HG02981 (cell line): ENCODE results near the gene ACSL5.
"Not testable (repeated sequence)": the region's sequence is repeated elsewhere in the genome, so short reads cannot be mapped to it uniquely, and the experiment has no call there.

ENCODE experiments used
- ATAC-seq: cut with Tn5 transposase; IDR thresholded peaks from one replicate; pipeline ENCODE4 v1.9.1; 2021; ENCODE audit warnings: mild to moderate bottlenecking, moderate library complexity; ENCODE audit not compliant: unreplicated experiment

The ACSL5 gene

DNA sequence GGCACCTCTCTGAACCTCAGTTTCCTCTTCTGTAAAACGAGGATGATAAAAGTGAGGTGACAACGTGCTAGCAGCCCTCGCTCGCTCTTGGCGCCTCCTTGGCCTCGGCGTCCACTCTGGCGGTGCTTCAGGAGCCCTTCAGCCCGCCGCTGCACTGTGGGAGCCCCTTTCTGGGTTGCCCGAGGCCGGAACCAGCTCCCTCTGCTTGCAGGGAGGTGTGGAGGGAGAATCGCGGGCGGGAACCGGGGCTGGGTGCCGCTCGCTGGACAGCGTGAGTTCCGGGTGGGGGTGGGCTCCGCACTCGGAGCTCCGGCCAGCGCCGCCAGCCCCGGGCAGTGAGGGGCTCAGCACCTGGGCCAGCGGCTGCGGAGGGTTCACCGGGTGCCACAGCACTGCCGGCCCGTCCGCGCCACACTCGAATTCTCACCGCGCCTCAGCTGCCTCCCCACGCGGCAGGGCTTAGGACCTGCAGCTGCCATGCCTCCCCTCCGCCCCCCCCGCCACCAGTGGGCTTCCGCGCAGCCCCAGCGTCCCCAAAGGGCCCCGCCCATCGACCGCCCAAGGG is 24.3 kb upstream of the ACSL5 start:
- ATAC-seq, result no peak

DNA sequence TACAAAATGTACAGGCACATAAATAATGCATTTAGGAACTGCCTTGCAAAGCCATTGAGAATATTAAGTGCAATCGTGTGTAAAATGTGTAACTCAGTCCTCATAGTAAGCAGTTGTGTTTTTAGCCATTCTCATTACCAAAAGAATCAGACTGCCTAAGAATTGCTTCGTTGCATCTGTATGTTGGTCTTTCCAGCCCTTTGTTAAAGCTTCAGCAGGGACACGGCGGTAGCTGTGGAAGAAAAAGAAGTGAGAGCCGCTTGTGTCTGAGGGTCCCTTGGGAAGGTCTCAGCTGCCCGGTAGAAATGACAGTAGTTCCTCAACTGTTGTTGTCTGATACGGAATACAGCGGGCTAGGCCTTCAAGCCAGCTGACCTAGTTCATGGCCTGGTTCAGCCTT is 22.8 kb upstream of the ACSL5 start:
- ATAC-seq, result no peak

DNA sequence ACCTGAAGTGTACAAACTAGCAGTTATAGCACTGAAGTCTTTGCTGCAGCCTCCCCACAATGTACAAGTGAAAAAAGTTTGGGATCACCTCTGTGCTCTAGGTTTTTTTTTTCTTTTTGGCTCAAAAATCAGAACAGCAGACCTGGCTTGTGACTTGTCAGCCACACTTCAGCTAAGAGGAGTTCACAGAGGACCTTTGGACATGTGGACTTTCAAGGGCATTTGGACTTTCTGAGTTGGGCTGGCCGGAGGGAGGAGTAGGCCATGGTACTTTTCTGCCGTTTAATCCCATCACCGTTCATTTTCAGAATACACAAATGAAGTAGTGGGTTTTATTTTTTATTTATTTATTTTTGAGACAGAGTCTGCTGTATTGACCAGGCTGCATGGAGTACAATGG is 21.9 kb upstream of the ACSL5 start:
- no peak for ATAC-seq

DNA sequence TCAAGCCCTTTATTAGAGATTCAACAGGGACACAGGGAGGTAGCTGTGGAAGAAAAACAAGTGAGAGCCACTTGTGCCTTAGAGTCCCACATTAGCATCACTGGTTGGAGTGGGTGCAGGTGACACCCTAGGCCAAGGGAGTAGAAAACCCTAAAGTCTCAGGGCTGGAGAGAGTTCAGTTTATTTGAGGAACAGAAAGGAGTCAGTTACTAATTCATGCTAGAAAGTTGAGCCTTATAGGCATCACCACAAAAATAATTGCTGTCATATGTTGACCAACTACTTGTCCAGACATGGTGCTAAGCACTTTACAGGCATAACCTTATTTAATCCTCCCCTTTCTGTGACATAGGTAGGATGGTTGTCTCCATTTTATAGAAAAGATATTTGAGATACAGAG is 20.9 kb upstream of the ACSL5 start:
- ATAC-seq, result no peak

DNA sequence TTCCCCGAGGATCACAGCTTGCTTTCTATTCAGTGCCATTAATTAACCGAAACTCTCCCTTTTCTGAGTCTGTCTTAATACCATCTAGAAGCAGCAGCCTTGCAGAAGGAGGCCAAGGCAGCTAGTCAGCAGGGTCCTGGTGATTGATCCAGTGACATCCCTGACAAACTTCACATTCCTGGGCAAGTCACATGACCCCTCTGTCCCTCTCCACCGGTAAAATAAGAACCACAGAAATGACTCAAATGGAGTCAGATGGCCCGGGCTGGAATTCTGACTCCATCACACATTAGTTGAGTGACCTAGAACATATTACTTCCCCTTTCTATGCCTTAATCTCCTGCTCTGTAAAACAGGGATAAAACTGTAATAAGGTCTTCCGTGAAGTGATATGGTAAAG is 17.2 kb upstream of the ACSL5 start:
- no peak for ATAC-seq

DNA sequence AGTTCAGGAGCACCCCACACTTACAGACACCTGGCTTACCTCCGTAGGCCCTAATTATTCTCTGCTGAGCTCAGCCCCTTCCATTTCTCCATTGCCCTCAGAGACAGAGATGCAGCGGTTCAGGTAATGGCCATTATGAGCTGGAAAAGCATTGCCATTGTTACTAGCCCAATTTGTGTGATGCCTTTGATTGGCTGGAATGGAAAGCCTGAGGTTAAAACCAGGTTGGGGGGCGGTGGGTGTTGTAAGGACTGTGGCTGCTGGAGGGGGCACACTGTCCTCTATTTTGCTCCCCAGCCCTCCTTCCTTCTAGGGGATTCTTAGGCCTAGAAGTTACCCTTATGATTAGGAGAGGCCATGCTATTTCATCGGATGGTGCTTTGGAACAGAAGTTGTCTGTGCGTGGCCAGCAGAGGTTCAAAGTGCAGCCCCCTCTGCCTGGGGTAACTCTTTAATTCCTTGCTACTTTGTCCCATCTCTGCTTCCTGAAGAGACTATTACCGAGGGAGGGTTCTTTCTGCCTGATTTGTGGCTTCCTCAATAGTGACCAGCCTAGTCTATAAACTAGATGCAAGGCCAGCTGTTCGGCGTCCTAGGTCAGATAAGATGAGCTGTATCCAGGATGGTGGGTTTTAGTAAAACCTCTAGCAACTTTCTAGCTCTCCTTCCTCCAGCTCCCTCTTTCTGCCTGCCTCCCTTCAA is 14.2 kb upstream of the ACSL5 start:
- ATAC-seq, result no peak

DNA sequence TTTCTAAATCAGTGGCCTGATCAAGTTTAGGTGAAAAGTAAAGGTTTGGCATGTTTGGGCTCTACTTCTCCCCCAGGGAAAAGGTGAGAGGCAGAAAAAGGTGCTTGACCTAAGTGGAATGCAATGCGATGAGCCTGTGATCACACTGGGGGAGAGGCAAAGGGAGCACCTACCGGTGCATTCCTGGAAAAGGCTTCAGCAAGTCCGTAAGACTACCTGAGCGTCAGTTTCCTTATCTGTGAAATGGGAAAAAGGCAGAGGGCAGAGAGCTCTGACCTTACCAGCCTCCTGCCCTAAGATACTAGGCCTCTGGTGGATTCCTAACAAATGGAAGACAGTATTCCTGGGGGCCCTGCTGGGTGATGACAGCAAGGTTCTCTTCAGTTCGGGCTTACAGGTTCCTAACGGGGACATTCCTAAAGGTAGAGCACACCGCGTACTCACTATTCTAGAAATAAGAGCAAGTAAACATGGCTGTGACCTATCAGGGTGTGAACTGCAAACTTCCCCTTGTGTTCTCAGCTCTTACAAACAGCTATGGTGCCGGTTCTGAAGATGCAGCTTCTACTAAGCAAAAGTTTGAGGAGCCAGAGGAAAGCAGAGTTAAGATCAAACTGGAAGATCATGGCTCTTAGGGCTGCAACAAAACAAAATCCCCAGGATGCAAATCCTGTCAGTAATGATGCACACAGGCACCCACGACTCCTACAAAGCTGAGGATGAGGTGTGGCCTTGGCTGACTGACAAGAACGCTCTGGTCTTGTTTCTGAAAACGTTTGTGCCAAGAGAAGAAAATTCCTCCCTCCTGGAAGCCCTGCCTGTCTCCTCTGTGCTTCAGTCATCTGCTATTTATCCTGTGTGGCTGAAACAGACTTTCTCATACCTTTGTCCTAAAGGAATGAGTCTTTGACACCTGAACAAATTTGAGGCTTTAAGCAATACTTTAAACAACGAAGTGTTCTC is 13.3 kb upstream of the ACSL5 start:
- no peak for ATAC-seq

DNA sequence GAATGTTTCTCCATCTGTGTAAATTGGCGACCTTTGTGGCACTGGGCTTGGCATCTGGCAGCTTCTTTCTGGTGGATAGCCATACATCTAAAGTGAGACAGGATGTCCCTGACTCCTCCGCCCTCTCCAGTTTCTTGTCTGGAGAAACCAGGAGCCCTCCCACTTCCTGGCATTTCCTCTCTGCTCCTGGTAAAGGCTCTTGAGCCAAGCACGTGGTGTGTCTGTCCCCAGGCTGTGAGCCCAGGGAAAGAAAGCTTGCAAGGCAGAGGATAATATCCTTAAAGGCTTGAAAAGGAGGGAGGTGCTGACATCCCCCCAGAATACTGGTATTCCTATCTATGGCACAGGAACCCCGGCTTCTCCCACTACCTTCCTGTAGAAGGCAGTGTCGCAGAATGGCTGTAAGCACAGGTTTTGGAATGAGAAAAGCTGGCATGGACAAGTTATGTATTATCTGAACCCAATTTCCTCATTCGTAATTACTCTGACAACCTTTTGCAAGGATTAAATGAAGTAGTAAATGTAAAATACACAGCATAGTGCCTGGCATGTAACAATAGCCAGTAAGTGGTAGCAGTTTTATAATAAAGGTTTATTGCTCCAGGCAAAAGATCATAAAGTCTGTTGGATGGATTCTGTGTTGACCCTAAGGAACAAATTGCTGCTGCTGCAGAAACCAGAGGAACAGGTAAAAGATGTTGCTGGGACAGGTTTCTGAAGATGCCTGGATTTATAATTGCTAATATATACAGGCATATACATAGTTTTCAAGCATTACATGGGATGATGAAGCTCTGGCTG is 11.8 kb upstream of the ACSL5 start:
- ATAC-seq, result no peak

DNA sequence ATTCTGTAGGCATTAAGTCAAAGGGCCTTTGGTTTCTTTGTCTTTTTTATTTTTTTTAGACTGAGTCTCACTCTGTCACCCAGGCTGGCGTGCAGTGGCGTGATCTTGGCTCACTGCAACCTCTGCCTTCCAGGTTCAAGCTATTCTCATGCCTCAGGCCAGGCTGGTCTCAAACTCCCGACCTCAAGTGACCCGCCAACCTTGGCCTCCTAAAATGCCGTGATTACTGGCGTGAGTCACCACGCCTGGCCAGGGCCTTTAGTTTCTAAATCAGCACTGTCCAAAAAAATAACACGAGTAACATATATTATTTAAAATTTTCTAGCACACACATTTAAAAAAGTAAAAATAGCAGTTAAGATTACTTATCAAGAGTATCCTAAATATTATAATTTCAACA is 11.1 kb upstream of the ACSL5 start:
- no peak for ATAC-seq

DNA sequence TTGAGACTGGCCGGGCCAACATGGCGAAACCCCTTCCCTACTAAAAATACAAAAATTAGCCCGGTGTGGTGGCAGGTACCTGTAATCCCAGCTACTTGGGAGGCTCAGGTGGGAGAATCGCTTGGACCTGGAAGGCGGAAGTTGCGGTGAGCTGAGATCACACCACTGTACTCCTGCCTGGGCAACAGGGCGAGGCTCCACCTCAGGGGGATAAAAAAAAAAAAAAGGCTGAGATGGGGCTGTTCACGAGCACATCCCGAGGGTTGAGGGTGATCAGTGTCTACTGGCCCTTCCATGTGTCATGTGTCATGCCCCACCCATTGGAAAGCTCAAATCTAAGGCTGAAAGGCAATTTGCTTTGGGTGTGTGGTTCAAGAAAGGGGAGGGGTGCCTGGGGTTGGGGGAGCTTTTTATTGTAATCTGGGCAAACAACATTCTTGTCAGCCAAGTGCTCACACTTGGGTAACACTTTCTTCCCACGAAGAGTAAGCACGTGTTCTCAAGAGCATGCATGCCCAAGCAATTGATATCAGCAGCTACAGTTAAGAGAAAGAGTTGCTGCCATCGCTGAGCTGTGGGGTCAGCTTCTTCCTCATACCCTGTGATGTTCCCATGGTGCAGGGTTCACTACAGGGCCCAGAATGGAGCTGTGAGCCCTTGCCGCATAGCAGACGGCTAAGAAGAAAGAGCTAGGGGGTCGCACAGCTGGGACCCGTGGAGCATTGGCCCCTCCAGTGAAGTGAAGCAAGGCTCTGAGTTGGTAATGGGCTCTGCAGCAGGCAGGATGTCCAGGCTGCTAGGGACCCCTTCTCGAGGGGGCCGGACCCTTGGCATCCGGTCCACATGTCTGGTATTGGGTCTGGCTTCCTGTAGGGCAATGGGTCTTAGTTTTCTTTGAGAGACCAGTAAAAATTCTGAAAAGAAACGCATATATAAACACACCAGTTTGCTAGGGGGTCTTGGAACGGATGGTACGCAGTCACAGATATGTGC is 9.9 kb upstream of the ACSL5 start:
- no peak for ATAC-seq

DNA sequence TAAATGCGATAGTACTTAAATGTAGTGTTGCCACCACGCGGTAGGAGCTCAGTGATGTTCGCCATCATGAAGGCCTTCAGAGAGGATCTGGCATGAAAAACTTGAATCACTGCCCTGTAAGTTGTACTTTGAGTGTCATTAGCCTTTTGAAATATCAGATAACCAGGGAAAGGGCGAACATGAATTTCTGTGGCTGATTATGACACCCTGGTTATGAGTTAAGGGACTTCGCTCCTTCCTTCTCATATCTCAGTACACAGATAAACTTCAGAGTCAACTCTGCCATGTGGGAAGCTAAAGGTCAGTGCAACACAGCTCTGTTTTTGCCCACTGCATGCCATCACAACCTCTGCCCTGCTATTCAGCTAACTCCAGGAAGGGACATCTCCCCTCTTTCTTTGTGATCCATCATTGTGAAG is 8.9 kb upstream of the ACSL5 start:
- no peak for ATAC-seq

DNA sequence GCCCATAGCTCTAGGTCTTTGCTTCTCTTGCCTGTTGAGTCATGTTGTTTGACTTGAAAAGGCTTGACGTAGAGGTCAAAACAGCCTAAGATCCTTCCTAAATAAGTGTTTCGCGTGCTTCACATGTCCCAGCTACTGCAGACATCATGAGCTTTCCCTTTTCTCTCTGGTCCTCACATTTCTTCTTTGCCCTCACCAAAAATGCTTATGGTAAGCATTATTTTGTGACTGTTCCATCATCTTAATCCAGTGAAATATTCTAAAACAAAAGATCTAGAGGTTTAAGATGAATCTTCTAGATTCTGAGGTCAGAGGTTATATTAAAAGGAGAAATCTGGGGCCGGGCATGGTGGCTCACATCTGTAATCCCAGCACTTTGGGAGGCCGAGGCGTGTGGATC is 8.5 kb upstream of the ACSL5 start:
- ATAC-seq, result no peak

DNA sequence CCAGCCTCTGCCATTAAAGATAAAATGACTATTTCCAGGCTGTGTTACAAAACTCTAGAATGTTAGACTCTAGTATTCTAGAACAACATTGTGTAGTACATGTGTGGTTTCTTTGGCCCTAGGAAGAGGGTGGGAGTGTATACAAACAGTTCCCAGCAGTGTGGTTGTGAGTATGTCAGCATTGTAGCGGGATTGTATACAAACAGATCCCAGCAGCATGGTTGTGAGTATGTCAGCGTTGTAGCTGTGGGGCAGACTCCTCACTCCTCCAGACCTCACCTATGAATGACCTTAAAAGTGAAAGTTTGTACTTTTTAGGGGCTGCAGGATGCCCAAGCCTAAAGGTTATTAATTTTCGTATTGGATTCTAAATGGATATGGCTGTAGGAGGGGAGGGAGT is 6.9 kb upstream of the ACSL5 start:
- no peak for ATAC-seq

DNA sequence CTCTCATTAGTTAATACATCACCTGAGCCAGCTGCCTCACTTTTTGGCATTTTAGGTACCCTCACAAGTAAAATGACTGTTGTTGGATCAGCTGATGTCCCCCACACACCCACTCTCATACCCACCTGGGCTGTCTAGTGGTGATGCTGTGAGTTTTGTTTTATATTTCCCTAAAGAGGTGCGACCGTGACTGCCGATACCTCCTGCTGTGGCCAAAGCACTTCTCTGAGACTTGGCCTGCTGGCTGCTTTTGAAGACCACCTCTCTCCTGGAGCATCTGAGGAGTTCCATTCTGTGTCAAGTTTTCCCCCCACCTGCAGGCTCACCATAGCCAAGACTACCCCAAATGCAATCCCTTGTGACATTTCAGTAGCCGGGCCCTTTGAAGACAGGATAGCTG is 6.4 kb upstream of the ACSL5 start:
- no peak for ATAC-seq

DNA sequence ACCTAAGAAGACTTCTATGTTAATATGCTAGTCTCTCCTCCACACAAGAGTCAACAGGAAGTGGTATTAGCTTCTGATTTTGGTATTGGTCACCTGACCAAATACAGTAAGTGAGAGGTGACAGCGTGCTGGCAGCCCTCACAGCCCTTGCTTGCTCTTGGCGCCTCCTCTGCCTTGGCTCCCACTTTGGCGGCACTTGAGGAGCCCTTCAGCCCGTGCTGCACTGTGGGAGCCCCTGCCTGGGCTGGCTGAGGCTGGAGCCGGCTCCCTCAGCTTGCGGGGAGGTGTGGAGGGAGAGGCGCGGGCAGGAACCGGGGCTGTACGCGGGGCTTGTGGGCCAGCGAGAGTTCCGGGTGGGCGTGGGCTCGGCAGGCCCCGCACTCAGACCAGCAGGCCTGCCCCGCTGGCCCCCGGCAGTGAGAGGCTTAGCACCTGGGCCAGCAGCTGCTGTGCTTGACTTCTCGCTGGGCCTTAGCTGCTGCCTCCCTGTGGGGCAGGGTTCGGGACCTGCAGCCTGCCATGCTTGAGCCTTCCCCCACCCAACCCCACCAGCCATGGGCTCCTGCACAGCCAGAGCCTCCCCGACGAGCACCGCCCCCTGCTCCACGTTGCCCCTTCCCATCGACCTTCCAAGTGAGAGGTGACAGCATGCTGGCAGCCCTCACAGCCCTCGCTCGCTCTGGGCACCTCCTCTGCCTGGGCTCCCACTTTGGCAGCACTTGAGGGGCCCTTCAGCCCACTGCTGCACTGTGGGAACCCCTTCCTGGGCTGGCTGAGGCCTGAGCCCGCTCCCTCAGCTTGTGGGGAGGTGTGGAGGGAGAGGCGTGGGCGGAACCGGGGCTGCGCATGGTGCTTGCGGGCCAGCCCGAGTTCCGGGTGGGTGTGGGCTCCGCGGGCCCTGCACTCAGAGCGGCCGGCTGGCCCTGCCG is 4.2 kb upstream of the ACSL5 start:
- peak; percentile 96 for ATAC-seq

DNA sequence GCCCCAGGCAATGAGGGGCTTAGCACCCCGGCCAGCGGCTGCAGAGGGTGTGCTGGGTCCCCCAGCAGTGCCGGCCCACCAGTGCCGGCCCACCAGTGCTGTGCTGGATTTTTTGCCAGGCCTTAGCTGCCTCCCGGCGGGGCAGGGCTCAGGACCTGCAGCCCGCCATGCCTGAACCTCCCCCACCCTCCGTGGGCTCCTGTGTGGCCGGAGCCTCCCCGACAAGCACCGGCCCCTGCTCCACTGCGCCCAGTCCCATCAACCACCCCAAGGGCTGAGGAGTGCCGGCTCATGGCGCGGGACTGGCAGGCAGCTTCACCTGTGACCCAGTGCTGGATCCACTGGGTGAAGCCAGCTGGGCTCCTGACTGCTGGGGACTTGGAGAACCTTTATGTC is 3.5 kb upstream of the ACSL5 start:
- no peak for ATAC-seq

DNA sequence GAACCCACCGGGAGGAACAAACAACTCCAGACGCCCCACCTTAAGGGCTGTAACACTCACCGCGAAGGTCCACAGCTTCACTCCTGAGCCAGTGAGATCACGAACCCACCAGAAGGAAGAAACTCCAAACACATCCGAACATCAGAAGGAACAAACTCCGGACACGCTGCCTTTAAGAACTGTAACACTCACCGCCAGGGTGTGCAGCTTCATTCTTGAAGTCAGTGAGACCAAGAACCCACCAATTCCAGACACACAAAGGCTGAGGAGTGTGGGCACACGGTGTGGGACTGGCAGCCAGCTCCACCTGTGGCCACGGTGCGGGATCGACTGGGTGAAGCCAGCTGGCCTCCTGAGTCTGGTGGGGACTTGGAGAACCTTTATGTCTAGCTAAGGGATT is 2.6 kb upstream of the ACSL5 start:
- not testable (repeated sequence) for ATAC-seq

DNA sequence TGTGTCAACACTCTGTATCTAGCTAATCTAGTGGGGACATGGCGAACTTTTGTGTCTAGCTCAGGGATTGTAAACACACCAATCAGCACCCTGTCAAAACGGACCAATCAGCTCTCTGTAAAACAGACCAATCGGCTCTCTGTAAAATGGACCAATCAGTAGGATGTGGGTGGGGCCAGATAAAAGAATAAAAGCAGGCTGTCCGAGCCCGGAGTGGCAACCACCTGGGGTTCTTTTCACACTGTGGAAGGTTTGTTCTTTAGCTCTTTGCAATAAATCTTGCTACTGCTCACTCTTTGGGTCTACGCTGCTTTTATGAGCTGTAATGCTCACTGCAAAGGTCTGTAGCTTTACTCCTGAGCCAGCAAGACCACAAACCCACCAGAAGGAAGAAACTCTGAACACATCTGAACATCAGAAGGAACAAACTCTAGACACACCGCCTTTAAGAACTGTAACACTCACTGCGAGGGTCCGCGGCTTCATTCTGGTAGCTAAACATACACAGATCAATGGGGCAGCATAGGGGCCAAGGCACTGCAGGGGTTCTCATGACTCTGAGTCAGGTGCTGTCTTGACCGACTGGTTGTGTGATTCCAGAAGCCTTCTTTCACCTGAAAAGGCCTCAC is 1.6 kb upstream of the ACSL5 start:
- not testable (repeated sequence) for ATAC-seq
